GM18907 (cell line): Measurements from ENCODE around the gene CLCN3.
"Not testable (repeated sequence)": the region's sequence is repeated elsewhere in the genome, so short reads cannot be mapped to it uniquely, and the experiment has no call there.

Experiments used
- ATAC-seq: cut with Tn5 transposase; IDR thresholded peaks from one replicate; pipeline ENCODE4 v1.9.1; 2021; ENCODE audit warnings: mild to moderate bottlenecking, moderate library complexity; ENCODE audit not compliant: unreplicated experiment

CLCN3 gene

DNA sequence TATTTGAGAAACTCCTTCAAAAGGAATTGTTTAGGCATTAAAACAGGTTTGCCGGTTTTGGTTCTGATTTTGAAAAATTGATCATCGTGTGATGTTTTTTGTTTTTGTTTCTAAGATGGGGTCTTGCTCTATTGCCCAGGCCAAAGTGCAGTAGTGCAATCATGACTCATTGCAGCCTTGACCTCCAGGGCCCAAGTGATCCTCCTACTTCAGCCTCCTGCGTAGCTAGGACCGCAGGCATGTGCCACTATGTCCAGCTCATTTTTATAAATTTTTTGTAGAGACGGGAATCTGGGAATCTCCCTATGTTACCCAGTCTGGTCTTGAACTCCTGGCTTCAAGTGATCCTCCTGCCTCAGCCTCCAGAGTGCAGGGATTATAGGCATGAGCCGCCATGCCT is 35.0 kb downstream of the CLCN3 start:
- ATAC-seq = no peak

DNA sequence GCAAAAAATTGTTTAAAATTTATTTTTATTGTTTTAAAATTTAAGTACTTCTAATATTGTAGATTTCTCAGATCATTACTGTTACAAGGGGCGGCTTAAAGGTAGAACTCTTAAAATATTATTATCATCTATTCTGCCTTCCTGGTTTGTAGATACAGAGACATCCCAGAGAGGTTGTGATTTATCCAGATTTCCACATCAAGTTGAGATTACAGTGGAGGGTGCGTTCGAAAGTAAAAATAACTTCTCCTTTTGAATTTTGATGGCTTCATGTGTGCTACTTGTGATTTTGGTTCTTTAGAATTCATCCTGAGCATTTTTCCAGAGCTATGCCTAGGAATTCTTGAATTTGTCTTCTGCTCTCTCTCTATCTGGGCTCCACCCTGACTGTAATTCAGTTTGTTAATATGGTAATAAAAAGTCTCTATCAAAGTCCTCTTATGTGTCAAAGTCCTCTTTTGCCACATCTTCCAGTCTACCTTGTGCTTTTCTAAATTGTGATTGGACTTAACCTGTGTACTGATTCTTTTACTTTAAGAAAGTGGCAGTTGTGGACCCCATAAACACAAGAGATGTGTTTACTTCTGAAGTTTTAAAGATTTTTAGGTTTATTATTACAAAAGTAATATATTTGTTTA is 37.2 kb downstream of the CLCN3 start:
- no peak for ATAC-seq

DNA sequence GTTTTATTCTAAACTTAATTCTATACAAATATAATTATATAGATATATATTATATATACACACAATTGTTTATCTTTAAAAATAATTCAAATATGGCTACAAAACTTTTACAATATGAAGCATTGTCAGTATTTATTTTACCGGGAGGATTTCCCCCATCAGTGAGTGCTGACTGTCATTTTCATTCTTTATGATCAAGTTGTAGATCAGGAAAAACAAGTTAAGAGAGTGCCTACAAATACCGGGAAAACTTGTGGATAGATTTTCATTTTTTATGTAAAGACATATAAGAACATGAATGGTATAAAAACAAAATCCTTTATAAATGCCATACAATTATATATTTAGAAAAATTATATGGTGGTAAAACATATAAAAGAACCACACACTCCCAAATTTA is 37.8 kb downstream of the CLCN3 start:
- no peak for ATAC-seq

DNA sequence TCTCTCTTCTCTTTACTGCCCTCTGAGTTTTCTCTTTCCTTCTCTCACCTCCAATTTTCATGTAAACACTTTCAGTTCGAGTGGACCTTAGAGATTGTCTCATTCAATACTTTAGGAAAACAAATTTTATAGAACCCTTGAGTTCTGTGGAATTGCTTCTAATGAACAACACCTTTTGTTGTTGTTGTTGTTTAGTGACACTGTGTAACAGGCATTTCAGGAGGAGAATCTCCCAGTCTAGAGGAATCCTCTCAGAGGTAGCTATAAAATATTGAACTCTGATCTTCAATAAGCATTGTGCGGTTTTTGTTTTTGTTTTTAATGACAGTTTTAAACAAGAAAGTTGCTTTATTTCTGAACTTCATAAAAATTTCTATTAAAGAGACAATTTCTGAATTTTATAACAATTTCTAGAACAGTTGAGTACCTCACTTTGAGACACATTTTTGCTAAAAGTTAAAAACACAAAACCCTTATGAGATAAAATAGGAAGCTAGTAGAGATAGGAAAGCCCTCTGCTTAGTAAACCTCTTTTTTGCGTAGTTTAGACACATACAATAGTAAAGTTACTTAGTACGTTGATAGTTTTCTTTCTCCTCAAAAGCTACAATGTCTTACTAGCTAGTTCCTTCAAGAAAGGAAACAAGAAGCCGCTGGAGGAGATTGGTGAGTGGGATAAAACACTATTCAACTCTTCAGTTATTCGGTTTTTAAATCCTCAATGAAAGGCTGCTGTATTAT is 38.8 kb downstream of the CLCN3 start:
- ATAC-seq = no peak

DNA sequence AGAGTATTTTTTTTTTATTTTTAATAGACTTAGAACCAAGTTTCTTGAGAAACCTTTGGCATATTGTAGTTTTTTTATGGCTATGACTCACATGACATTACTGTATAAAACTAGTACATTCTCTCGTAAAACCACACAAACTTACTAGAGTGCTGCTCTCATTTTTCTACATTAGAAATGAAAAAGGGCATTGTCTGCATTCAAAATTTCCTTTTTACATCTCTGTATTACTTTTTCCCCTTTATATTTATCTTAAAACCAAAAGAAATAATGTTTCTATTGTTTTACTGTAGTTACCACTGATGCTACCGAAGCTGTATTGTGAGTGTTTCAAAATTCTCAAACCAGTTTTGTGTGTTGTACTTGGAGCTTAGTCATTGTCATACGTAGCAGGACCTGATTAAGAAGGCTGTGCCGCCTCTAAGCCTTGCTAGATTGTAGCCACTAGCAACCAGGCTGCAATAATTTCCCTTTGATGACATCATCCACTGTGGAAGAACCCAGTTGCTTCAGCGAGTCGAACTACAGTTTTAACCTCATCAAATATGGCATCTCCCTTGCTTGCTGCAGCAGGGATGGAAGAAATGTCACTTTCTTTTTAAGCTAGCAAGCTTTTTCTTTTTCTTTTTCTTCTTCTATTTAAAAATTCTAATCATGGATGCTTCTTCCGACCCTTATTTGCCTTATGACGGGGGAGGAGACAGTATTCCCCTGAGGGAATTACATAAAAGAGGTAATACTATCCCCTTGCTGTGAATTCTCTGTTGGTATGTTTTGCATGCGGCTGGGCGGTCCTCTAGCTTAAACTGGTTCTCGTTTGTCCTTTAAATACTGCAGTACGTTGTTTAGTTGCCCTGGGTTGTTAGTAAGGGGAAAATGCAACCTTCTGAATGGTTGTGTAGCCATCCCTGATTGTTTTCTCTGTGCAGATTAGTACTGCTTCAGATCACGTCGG is 39.6 kb downstream of the CLCN3 start:
- peak; percentile 98 for ATAC-seq

DNA sequence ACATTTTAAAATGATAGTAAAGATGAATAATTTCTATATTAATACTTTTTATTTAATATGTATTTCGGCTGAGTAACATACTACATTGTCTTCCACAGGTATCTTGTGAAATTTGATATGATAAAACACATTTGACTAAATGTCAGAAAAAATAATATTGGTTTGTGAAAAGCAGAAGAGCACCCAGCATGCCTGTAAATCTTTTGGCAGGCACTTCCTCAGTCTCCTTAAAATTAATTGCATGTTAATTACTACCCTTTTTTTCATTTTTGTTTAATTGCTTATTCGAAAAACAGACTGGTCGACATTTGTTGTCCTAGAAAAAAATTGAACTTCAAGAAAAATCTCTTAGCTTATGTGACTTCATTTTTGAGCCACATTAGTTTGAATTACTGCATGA is 40.6 kb downstream of the CLCN3 start:
- no peak for ATAC-seq

DNA sequence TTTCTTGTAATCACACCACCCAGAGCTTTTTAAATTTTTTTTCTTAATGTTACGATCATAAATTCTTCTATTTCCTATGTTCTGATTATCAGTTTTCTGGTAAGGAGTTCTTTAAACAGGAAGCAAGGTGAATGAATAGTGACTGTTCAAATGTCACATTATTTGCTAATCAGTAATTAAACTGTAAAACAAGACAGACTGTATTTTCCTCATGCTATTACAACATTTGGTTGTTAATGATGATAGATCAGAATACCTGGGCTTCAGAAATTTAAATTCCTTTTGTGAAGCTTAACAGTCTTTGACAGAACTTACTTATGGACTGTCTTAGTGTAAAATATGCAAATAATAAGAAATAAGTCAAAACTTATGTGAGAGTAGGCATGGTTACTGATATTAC is 41.4 kb downstream of the CLCN3 start:
- ATAC-seq = no peak

DNA sequence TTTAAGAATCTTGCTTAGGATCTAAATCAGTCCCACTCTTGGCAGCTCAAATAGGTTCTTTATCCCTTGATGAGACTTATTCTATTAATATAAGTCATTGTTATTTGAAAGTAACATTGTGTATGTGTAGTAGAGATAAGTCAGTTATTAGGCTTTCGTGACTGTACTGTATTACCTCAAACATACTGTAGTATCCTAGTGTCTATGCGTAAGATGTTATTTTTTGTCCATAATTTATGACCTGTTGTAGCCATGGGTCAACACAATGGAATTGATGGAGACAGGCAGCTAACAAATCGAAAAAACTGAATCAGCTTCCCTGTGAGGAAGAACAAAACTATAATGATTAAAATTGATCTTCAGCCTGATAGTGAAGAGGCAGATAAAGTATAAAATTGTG is 41.8 kb downstream of the CLCN3 start:
- ATAC-seq = no peak

DNA sequence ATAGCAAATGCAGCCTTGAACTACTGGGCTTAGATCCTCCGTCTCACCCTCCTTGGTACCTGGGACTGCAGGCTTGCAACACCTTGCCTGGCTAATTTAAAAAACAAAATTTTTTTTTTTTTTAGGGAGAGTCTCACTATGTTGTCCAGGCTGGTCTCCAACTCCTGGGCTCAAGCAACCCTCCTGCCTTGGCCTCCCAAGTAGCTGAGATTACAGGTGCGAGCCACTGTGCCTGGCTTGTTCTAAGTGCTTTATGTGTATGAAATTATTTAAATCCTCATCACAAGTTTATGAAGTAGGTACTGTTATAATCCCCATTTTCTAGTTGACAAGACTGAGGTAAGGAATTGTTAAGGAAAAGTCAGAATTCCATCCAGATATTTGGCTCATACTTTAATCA is 43.0 kb downstream of the CLCN3 start:
- no peak for ATAC-seq

DNA sequence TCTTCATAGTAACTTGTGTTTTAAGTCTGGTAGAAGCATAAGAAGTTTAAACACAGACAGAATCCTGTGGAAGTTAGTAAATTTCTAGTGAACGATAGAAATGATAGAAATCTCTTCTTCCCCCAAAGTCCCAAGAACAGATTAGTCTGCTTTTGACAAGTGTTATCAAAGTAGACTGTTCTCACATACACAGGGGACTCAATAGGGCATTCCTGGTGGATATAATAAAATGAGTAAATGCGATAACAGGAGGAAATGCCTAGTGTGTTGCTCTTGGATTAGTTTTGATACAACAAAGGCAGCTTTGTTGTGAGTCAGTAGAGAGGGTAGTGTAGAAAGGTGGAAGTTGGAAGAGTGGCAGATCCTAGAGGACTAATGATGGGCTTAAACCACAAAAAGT is 43.5 kb downstream of the CLCN3 start:
- no peak for ATAC-seq

DNA sequence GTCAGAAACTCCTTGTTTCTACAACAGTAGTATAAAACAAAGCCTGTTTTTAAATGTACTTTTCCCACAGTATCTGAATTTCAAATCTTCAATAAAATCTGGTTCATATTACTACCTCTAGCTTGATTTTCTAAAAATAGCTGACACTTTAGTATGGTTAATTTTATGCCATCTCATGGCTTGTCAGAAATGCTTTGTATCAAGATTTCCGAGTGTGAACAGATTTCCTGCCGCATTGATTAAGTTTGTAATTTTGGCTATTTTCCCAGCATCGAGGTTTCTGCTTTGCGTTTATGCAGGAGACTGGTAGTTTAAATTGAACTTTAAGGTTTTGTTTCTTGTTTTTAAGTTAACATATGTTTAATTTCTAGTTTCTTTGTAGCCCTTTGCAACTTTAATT is 44.2 kb downstream of the CLCN3 start:
- ATAC-seq = no peak

DNA sequence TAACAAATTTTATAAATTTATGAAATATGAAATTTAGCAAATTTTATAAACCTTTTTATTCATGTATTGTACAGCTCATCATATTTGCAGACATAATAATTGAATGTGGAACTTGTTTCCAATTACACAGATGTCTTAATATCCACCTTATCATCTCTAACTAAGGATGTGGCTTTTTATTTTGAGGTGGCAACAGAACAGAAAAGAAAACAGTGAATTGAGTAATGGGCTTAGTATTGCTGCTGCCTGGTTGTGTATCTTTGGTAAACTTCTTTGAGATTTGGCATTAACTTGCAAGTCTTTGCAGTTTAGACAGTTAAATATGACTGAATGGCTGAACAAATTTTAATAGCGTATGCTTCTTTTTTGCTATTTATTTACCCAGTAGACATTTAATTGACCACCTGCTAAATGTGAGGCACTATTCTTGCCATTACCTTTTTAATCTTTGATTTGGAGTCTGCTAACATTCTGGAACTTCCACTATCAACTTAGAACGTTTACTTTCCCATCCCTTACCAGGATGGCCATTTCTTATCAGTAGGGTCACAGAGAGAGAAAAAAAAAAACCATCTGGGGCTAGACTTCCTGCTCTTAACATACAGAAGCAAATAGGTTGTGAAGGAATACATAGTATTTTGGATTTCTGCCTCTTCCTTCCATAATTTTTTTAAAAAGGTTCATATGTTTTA is 44.8 kb downstream of the CLCN3 start:
- ATAC-seq = peak; percentile 43

DNA sequence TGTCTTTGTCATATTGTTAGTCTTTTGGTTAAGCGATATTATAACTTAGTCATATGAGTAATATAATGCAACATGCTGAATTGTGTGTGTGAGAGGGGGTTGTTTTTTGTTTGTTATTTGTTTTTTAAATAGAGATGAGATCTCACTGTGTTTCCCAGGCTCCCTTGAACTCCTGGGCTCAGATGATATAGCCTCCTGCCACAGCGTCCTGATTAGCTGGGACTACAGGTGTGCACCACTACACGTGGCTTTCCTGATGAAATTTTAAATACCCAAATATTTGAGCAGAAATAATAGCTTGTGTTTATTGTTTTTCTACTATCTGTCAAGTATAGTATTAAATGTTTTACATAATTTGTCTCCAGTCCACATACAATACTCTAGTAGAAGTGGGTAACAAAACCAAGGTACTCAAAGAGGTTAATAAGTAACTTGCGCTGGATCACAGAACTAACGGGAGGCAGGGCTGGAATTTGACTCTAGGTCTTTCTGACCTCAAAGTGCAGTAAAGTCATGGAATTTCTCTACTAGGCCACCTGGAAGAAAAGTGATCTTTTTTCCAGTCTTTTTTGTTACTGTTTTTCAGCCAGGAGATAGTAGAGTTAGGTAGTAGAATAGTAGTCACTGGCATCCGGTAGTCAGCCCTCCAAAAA is 47.8 kb downstream of the CLCN3 start:
- ATAC-seq = no peak

DNA sequence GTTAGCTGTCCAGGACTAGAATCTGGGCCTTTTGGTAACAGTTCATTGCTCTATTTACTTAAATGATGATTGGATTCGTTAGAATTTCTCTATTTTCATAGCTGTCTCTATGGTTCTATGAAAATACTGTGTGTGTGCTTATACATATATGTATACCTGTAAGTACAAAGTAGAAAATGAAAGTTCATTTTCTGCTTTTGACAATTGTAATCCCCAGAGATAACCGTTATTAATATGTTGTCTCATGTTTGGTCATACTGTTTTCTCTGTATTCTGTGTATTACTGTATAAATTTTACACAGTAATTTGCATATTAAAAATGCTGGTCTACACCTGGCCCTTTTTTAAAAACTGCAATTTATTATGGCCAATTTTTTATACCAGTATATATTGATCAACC is 55.4 kb downstream of the CLCN3 start:
- peak; percentile 87 for ATAC-seq

DNA sequence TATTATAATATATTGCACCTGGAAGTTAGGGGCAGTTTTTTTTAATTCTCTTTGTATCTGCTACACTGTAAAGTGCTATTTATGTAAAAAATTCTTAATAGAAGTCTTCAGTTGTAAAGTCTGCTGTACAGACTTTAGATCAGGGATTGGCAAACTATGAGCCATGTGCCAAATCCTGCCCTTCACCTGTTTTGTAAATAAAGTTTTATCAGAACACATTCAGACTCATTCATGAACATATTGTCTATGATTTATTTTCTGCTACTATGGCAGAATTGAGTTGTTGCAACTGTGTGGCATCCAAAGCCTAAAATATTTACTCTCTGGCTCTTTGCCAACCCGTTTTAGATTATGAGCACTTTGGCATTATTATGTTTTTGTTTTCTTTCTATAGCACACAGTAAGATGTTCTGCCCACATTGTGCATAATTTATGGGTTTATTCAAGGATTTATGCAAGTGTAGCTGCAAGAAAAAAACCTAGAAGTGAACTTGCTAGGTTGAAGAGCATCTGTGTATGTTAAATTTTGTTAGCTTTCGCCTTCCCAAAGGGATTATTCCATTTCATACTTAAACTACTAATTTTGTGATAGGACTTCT is 56.9 kb downstream of the CLCN3 start:
- no peak for ATAC-seq

DNA sequence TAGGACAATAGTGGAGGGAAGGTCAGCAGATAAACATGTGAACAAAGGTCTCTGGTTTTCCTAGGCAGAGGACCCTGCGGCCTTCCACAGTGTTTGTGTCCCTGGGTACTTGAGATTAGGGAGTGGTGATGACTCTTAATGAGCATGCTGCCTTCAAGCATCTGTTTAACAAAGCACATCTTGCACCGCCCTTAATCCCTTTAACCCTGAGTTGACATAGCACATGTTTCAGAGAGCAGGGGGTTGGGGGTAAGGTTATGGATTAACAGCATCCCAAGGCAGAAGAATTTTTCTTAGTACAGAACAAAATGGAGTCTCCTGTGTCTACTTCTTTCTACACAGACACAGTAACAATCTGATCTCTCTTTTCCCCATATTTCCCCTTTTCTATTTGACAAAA is 58.1 kb downstream of the CLCN3 start:
- not testable (repeated sequence) for ATAC-seq

DNA sequence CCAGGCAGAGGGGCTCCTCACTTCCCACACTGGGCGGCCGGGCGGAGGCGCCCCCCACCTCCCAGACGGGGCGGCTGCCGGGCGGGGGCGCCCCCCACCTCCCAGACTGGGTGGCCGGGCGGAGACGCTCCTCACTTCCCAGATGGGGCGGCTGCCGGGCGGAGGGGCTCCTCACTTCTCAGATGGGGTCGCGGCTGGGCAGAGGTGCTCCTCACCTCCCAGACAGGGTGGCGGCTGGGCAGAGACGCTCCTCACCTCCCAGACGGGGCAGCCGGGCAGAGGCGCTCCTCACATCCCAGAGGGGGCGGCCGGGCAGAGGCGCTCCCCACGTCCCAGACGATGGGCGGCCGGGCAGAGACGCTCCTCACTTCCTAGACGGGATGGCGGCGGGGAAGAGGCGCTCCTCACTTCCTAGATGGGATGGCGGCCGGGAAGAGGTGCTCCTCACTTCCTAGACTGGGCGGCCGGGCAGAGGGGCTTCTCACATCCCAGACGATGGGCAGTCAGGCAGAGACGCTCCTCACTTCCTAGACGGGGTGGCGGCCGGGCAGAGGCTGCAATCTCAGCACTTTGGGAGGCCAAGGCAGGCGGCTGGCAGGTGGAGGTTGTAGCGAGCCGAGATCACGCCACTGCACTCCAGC is 58.7 kb downstream of the CLCN3 start:
- not testable (repeated sequence) for ATAC-seq

DNA sequence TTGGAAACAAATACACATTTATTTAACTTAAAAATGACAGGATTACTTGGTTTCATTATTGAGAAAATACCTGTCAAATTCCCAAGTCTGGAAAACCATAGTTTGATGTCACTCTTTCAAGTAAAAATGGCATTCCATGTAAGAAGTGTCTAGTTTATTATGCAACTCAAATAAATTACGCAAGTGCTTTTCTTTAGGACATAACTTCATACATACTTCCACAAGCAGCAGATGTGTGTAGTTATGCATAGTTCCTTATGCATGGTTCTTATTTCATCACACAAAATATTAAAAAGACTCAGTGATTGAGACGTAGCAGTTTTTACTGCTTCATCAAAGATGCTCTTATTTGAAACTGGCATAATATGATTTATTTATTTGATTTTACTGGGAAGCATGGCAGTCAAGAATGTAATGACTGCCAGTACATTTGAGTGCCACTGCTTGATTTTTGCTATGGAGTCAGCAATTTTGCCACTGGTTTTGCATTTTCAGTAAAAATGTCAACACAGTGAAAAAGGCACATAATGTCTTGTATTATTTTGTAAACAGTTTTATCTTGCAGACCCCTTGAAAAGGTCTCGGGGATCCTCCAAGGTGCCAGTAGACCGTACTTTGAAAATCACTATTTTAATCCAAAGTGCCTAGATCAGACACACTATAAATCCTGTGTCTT is 62.1 kb downstream of the CLCN3 start:
- ATAC-seq = no peak

DNA sequence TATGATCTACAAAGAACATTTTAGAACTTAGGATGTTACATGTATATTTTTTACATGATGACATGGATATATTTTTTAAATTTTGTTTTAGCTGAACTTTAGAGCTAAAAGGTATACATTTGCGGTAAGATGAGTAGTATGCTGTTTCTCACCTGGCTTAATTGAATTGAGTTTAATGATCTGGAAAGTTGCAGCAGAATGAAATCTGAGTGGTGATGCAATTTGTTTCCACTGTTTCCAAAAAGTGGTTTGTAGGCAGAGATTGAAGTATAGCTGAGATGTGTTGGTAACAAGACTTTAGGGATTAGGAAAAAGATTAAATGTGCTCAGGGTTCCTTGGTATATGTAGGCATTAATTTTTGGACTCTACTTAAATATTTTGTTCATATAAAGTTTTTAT is 69.3 kb downstream of the CLCN3 start:
- ATAC-seq = no peak
